Endothelial cell of umbilical vein (primary cell): ENCODE data around the gene FOXK1. TPM values are rescaled to one million over a fixed set of nuclear protein-coding genes. Genes with fewer than 3 reads are reported as not detected.

Experiments used
- BruUV-seq: library from RNA; stranded (reverse); fragments of 400-500 nt; replicated peaks from 2 replicates; lab custom pipeline; 2021; lab: Mats Ljungman, UMichigan
- CTCF ChIA-PET: fragments of 300-600, 350-600 bp; sonication (Branson Sonifier 250); formaldehyde crosslinking; loops from one replicate; lab custom pipeline; 2021; ENCODE audit warnings: antibody characterized with exemption, inconsistent platforms; lab: Charles Lee
- POLR2A ChIA-PET: fragments of 300-600, 350-600 bp; sonication (Branson Sonifier 250); formaldehyde crosslinking; loops from one replicate; lab custom pipeline; 2021; ENCODE audit warnings: antibody characterized with exemption, inconsistent platforms; lab: Charles Lee
- DNase-seq: peaks from one replicate; pipeline ENCODE4 v3.0.0-alpha.2; 2011; ENCODE audit warnings: low read depth, low spot score
- FAIRE-seq: peaks from 2 replicates; lab custom pipeline; 2011; peaks lifted over from hg19 to GRCh38; lab: Jason Lieb, UNC
- H2AFZ ChIP-seq: 2 replicates; pipeline ENCODE4 v1.6.0; 2012; ENCODE audit warnings: low read depth, low read length, control low read depth, inconsistent platforms
- H3K27ac ChIP-seq: 2 replicates; pipeline ENCODE4 v1.5.1; 2011; ENCODE audit warnings: low read depth, mild to moderate bottlenecking, control low read depth, low read length, moderate library complexity; ENCODE audit not compliant: insufficient read depth
- H3K27me3 ChIP-seq, 2 experiments: 2 replicates each; pipeline versions ENCODE4 v1.6.0 to v1.6.1; 2011; ENCODE audit warnings: low read length in 2 of 2, mixed read lengths in 1 of 2; ENCODE audit not compliant: control insufficient read depth in 2 of 2, insufficient read depth in 2 of 2
- H3K36me3 ChIP-seq, 2 experiments: 2 replicates in 1 of 2; 3 replicates in 1 of 2; pipeline ENCODE4 v1.5.1; 2011; ENCODE audit warnings: low read length in 2 of 2, mild to moderate bottlenecking in 1 of 2, moderate library complexity in 1 of 2; ENCODE audit not compliant: control insufficient read depth in 2 of 2, insufficient read depth in 2 of 2; ENCODE audit errors: extremely low read depth in 1 of 2
- H3K4me1 ChIP-seq: 3 replicates; pipeline ENCODE4 v1.5.1; 2011; ENCODE audit warnings: mild to moderate bottlenecking, low read length; ENCODE audit not compliant: control insufficient read depth, insufficient read depth; ENCODE audit errors: extremely low read depth
- H3K4me2 ChIP-seq: 2 replicates; pipeline ENCODE4 v1.6.1; 2011; ENCODE audit warnings: low read length, control low read depth, mixed read lengths; ENCODE audit not compliant: insufficient read depth
- H3K4me3 ChIP-seq, 3 experiments: fragments of 200-600 bp in 1 of 3; sonication (generic), shearing (Covaris generic) in 1 of 3; replicated peaks in 1 of 3; 2 replicates each; pipeline ENCODE4 v1.5.1; 2011 to 2016; ENCODE audit warnings: control low read depth in 3 of 3, low read length in 3 of 3, mild to moderate bottlenecking in 2 of 3, inconsistent platforms in 1 of 3, low read depth in 1 of 3, moderate library complexity in 1 of 3; ENCODE audit not compliant: insufficient read depth in 1 of 3
- H3K79me2 ChIP-seq: 2 replicates; pipeline ENCODE4 v1.6.0; 2012; ENCODE audit warnings: low read length, inconsistent platforms; ENCODE audit not compliant: control insufficient read depth, insufficient read depth
- H3K9ac ChIP-seq: replicated peaks from 2 replicates; pipeline ENCODE3; 2011; ENCODE audit warnings: low read length, control low read depth; ENCODE audit not compliant: insufficient read depth; ENCODE audit errors: extremely low read depth
- H3K9me1 ChIP-seq: replicated peaks from 3 replicates; pipeline ENCODE4 v1.6.0; 2011; ENCODE audit warnings: mild to moderate bottlenecking, low read length; ENCODE audit not compliant: control insufficient read depth, insufficient read depth; ENCODE audit errors: extremely low read depth
- H3K9me3 ChIP-seq: replicated peaks from 2 replicates; pipeline ENCODE4 v1.5.1; 2012; ENCODE audit warnings: low read length, inconsistent platforms; ENCODE audit not compliant: control insufficient read depth, insufficient read depth
- H4K20me1 ChIP-seq: replicated peaks from 2 replicates; pipeline ENCODE3; 2011; ENCODE audit warnings: mild to moderate bottlenecking, low read length; ENCODE audit not compliant: control insufficient read depth, insufficient read depth; ENCODE audit errors: extremely low read depth
- JUN ChIP-seq: IDR thresholded peaks from 2 replicates; pipeline ENCODE4 v1.6.1; 2011; ENCODE audit warnings: borderline replicate concordance, low read depth; ENCODE audit not compliant: insufficient read length, insufficient read depth
- MAX ChIP-seq: IDR thresholded peaks from 2 replicates; pipeline ENCODE4 v1.6.1; 2011; ENCODE audit not compliant: insufficient read depth, insufficient read length
- MYC ChIP-seq: IDR thresholded peaks from one replicate; pipeline ENCODE4 v1.6.1; 2011; ENCODE audit warnings: mild to moderate bottlenecking, low read depth, low read length
- POLR2A ChIP-seq: IDR thresholded peaks from 2 replicates; pipeline ENCODE4 v1.6.1; 2012; ENCODE audit warnings: low read depth, mild to moderate bottlenecking, control low read depth, low read length
- POLR2AphosphoS5 ChIP-seq: IDR thresholded peaks from 2 replicates; pipeline ENCODE4 v1.6.1; 2012; ENCODE audit warnings: low read depth, mild to moderate bottlenecking, control low read depth, low read length, moderate library complexity; ENCODE audit not compliant: insufficient read depth
- dilution Hi-C: fragments of 300-500 bp; cut with MboI; formaldehyde crosslinking; loops from one replicate; pipeline ENCODE4 v1.15.0; 2019; ENCODE audit warnings: low sequenced_read_pairs; ENCODE audit not compliant: extremely low pct_ligation_motif_present
- intact Hi-C: fragments of 100-400 bp; cut with micrococcal nuclease; formaldehyde crosslinking; loops from one replicate; pipeline ENCODE4 v1.10.0; 2022
- polyA plus RNA-seq, 4 experiments: library from polyadenylated mRNA; depleted of rRNA in 3 of 4; stranded (reverse) in 3 of 4; unstranded in 1 of 4; fragments of >200 nt; gene quantifications; 2 replicates each; pipeline versions ENCODE4 v1.2.1 to v1.2.3, GENCODE V29; 2011 to 2012; ENCODE audit warnings: missing spikeins in 1 of 4
- total RNA-seq: library from RNA; stranded (reverse); gene quantifications from 2 replicates; pipeline ENCODE4 v1.2.3, GENCODE V29; 2021

FOXK1 gene
- total and polyA plus RNA-seq, 2 donors (not counting 3 experiments of a cell fraction or from before 2014, with no cell fraction given): 8.0 to 52.1 TPM

DNA sequence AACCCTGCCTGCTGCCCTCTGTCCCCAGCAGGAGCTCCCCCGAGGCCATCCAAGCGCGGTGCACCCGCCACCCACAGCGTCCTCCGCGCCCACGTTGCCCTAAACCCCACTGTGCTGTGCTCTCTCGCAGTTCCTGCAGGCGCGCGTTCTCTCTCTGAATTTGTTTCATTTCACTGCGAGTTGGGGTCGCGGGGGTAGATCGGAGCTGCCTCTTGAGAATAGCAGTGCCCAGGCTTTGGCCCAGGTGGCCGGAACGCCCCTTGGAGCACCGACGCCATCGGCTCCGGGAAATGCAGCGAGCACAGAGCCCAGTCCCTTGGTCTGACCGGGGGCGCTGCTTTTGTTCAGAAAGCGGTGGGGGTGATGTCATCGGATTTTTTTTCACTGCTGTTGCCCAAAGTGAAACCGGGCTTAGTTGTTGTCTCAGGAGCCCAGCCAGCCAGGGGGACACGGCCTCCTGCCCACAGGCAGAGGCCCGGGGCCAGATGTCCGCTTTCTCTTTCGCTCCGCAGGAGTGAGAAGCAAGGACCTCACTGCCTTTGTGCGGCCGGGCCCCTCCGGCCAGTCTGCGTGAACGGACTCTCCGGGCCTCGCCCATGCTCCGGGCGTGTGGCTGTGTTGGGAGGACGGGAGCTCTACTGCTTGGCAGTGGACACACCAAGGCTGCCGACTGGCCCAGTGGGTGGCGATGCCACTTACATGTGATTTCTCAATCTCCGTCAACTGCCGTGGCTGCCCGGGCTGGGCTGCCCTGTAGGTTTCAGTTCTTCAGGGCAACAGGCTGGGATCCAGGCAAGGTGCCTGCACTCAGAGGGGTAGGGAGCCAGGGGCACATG lies 43.1 kb downstream of the FOXK1 start:
- DNase-seq (peak; percentile 95), FAIRE-seq (peak; percentile 90)
- H3K79me2 ChIP-seq: peaks cover 71% of the 10 kb centered on the region
- ChIA-PET CTCF (interaction anchor here (0.7 to 3.6 kb wide), 20 partner anchors 8 to 93 kb away, joined by 3 to 14 read pairs (median 5); partner anchors contain the start of gene FOXK1), POLR2A (interaction anchor here (0.6 to 2.5 kb wide), 3 partner anchors 14 to 22 kb away, joined by 3 to 12 read pairs (median 4); no protein-coding TSS in a partner anchor)
- no peaks in the 10 kb centered on the region for H3K9me1 ChIP-seq
- H3K9me3 ChIP-seq: no peaks in the 10 kb centered on the region
- peak overlapping the region; percentile 44 for H2AFZ ChIP-seq
- no peaks in the 10 kb centered on the region for H3K27me3 ChIP-seq
- peak overlapping the region; percentile 67 for H3K4me2 ChIP-seq
- H3K9ac ChIP-seq: peak overlapping the region; percentile 90
- intact Hi-C loops: loop anchor here (1.0 kb wide), 6 partner anchors 13 to 84 kb away; no protein-coding TSS in a partner anchor
- peaks cover 2 to 9% of the 10 kb centered on the region in 2 experiments for H3K36me3 ChIP-seq
- peak; percentile 80 for TF ChIP-seq POLR2AphosphoS5
- no peak for TF ChIP-seq MAX
- peak; percentile 66 for TF ChIP-seq JUN
- peak; percentile 67 for TF ChIP-seq POLR2A
- no peak for TF ChIP-seq MYC
- peaks cover 23% of the 10 kb centered on the region for H3K4me1 ChIP-seq
- BruUV-seq: TSS peak; percentile 58
- peak overlapping the region; percentile 26 to 30 (median 28) for H3K4me3 ChIP-seq
- H4K20me1 ChIP-seq: no peaks in the 10 kb centered on the region
- dilution Hi-C loops: no loop called here
- peak overlapping the region; percentile 92 for H3K27ac ChIP-seq
